Smooth muscle cell (in vitro differentiated cells): ENCODE data around the gene EFCAB5. TPM values are rescaled to one million over a fixed set of nuclear protein-coding genes. Genes with fewer than 3 reads are reported as not detected.
"Not testable (repeated sequence)": the region's sequence is repeated elsewhere in the genome, so short reads cannot be mapped to it uniquely, and the experiment has no call there.

Experiments used
- DNase-seq: peaks from one replicate; lab custom pipeline; 2025; ENCODE audit not compliant: unreplicated experiment; lab: John Stamatoyannopoulos, UW
- H2AFZ ChIP-seq: fragments of 200-600 bp; sonication (generic); 2 replicates; pipeline ENCODE4 v1.6.0; 2016; ENCODE audit warnings: antibody characterized with exemption, low read depth, mild to moderate bottlenecking
- H3F3A ChIP-seq: fragments of 200-600 bp; sonication (generic); 2 replicates; pipeline ENCODE4 v1.6.0; 2017; ENCODE audit warnings: antibody characterized with exemption, low read depth
- H3K27ac ChIP-seq: fragments of 200-600 bp; sonication (generic); 2 replicates; pipeline ENCODE4 v1.5.1; 2016; ENCODE audit warnings: low read depth, mild to moderate bottlenecking
- H3K27me3 ChIP-seq: fragments of 200-600 bp; sonication (generic); 2 replicates; pipeline ENCODE4 v1.6.1; 2016; ENCODE audit warnings: low read depth, mild to moderate bottlenecking
- H3K36me3 ChIP-seq: fragments of 200-600 bp; sonication (generic); 2 replicates; pipeline ENCODE4 v1.5.1; 2016; ENCODE audit warnings: low read depth
- H3K4me1 ChIP-seq: fragments of 200-600 bp; sonication (generic); 2 replicates; pipeline ENCODE4 v1.5.1; 2016; ENCODE audit warnings: low read depth
- H3K4me2 ChIP-seq: fragments of 200-600 bp; sonication (generic); 2 replicates; pipeline ENCODE4 v1.6.0; 2016; ENCODE audit warnings: mild to moderate bottlenecking
- H3K4me3 ChIP-seq: fragments of 200-600 bp; sonication (generic); 2 replicates; pipeline ENCODE4 v1.5.1; 2016; ENCODE audit warnings: mild to moderate bottlenecking
- H3K79me2 ChIP-seq: fragments of 200-600 bp; sonication (generic); 2 replicates; pipeline ENCODE4 v1.6.0; 2016; ENCODE audit warnings: low read depth, mild to moderate bottlenecking
- H3K9ac ChIP-seq: fragments of 200-600 bp; sonication (generic); 2 replicates; pipeline ENCODE4 v1.6.0; 2016; ENCODE audit warnings: low read depth
- H3K9me3 ChIP-seq: fragments of 200-600 bp; sonication (generic); replicated peaks from 2 replicates; pipeline ENCODE4 v1.5.1; 2016; ENCODE audit warnings: low read depth
- H4K20me1 ChIP-seq: fragments of 200-600 bp; sonication (generic); 2 replicates; pipeline ENCODE4 v1.6.0; 2016; ENCODE audit warnings: low read depth
- CTCF ChIP-seq: fragments of 200-600 bp; sonication (generic); IDR thresholded peaks from 2 replicates; pipeline ENCODE4 v1.5.1; 2017; ENCODE audit warnings: borderline replicate concordance, mild to moderate bottlenecking, antibody characterized with exemption; ENCODE audit not compliant: insufficient read depth, poor library complexity, severe bottlenecking
- WGBS: methylation state at CpG from one replicate; pipeline ENCODE4 v1.1.7; 2016; ENCODE audit warnings: low lambda C conversion rate; 5-methylcytosine and 5-hydroxymethylcytosine counted together
- polyA plus RNA-seq: library from polyadenylated mRNA; unstranded; fragments of >200 nt; fragmentation: Nextera tagmentation; extraction: Ambion mirVana; gene quantifications from 2 replicates; pipeline ENCODE4 v1.2.1, GENCODE V29; 2016
- total RNA-seq: library from RNA; depleted of rRNA; stranded (reverse); fragments of >200 nt; gene quantifications from 2 replicates; pipeline ENCODE4 v1.2.3, GENCODE V29; 2014

Gene EFCAB5
- total and polyA plus RNA-seq, 2 experiments from 2014 or later, result 0.31 TPM; not detected in 1

- Histone ChIP-seq H3K27ac (no peak overlapping the region), H3K9ac (no peak overlapping the region), H3K27me3 (no peaks in the 10 kb centered on the region), H3K4me2 (peak overlapping the region; percentile 91), H3F3A (no peaks in the 10 kb centered on the region), H3K79me2 (peaks cover 30% of the 10 kb centered on the region), H3K36me3 (no peaks in the 10 kb centered on the region), H3K4me3 (peak overlapping the region; percentile 85), H3K9me3 (no peaks in the 10 kb centered on the region), H3K4me1 (peaks cover 20% of the 10 kb centered on the region), H2AFZ (peak overlapping the region; percentile 93), H4K20me1 (no peaks in the 10 kb centered on the region)
- no peak for DNase-seq
- TF ChIP-seq CTCF, result peak; percentile 91
- 0% methylated on average over 3 of the region's 3 CpGs for WGBS
Measured at GRCh38 chr17:29931231-29931932, 10.1 kb upstream of the EFCAB5 start.

- Histone ChIP-seq H3K36me3 (no peaks in the 10 kb centered on the region), H3K27ac (no peak overlapping the region), H3F3A (no peaks in the 10 kb centered on the region), H3K4me3 (no peak overlapping the region), H3K9ac (no peak overlapping the region), H3K4me2 (no peak overlapping the region), H3K79me2 (peaks cover 12% of the 10 kb centered on the region), H4K20me1 (no peaks in the 10 kb centered on the region), H3K27me3 (no peaks in the 10 kb centered on the region), H3K9me3 (no peaks in the 10 kb centered on the region), H3K4me1 (peaks cover 15% of the 10 kb centered on the region), H2AFZ (no peak overlapping the region)
- TF ChIP-seq CTCF, result no peak
- 35% methylated on average over 2 of the region's 2 CpGs for WGBS
- DNase-seq, result no peak
Measured at GRCh38 chr17:29933379-29933778, 8.1 kb upstream of the EFCAB5 start.

GRCh38 chr17:29935909-29936308 is 5.5 kb upstream of the EFCAB5 start:
- 86% methylated on average over 3 of the region's 3 CpGs for WGBS
- not testable (repeated sequence) for H3K9ac ChIP-seq, H3K36me3 ChIP-seq

GRCh38 chr17:29936724-29937123 is 4.7 kb upstream of the EFCAB5 start:
- Histone ChIP-seq H3K4me3 (no peak overlapping the region), H4K20me1 (no peaks in the 10 kb centered on the region), H3K27me3 (no peaks in the 10 kb centered on the region), H3K9me3 (no peaks in the 10 kb centered on the region), H3K27ac (no peak overlapping the region), H3K9ac (no peak overlapping the region), H3F3A (no peaks in the 10 kb centered on the region), H3K79me2 (no peaks in the 10 kb centered on the region), H3K4me2 (no peak overlapping the region), H2AFZ (no peak overlapping the region), H3K4me1 (no peaks in the 10 kb centered on the region), H3K36me3 (no peaks in the 10 kb centered on the region)
- 87% methylated on average over 2 of the region's 2 CpGs for WGBS
- no peak for DNase-seq
- no peak for TF ChIP-seq CTCF

More at GRCh38 chr17:29935909-29936308, 5.5 kb upstream of the EFCAB5 start:
- not testable (repeated sequence) for H3K79me2 ChIP-seq, H3F3A ChIP-seq, H3K27ac ChIP-seq, H3K4me1 ChIP-seq, H3K27me3 ChIP-seq, DNase-seq, H2AFZ ChIP-seq, H4K20me1 ChIP-seq, H3K4me2 ChIP-seq, H3K4me3 ChIP-seq, H3K9me3 ChIP-seq
